ENCODE data around the gene AP2S1.
"Not testable (repeated sequence)": the region's sequence is repeated elsewhere in the genome, so short reads cannot be mapped to it uniquely, and the experiment has no call there.

AP2S1 gene

DNA sequence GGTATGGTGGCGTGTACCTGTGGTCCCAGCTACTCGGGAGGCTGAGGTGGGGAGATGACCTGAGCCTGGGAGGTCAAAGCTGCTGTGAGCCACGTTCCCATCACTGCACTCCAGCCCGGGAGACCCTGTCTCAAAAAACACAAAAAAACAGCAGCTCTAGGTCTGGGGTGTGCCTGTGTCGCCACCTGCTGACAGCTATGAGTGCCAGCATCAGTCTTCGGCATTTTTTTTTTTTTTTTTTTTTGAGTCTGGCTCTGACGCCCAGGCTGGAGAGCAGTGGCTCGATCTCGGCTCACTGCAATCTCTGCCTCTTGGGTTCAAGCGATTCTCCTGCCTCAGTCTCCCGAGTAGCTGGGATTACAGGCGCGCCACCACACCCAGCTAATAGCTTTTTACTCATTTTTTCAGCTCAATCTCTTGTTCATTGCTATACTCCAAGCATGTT lies 10.1 kb downstream of the AP2S1 start:
- peak; percentile 59 for DNase-seq

DNA sequence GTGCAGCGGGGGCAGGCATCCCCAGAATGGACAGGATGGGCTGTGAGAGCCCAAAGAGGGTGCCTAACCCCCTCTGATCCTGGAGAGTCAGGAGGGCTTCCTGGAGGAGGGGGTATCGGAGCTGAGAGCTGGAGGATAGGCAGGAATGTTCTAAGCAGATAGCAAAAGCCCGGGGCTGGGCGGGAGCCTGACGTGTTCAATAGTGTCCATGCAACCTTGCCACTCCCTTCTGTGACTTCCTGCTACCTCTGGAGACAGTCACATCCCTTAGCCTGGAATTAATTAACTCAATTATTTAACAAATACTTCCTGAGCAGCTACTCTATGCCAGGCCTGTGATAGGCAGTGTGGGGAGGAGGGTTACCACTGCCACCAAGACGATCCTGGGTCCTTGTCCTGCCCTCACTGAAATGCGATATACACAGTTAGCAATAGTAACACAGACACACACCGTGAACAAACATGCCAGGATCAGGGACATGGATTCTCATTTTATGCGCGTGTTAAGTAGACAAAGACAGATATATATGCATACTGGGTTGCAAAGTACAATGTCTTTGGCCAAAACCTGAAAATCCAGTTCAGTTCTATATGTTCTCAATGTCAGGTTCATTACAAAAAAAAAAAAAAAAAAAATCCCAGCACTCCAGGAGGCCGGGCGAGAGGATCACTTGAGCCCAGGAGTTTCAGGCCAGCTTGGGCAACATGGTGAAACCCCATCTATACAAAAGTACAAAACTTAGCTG lies 10.7 kb downstream of the AP2S1 start:
- DNase-seq: no peak

DNA sequence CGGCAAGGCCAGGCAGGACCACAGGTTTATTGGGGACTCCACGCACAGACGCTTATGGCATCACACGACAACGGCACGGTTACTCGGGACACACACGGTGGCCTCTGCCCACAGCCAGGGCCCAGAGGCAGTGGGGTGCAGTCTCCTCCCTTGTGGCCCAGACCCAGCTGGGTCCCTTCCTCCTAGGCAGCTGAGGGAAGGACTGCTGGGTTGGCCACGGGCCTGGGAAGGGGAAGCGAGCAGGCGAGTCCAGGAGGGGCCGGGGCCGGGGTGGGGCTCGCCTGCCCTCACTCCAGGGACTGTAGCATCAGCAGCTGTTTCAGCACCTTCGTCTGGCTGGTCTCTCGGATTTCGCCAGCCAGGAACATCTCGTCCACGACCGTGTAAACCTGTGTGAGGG lies 12.5 kb downstream of the AP2S1 start:
- DNase-seq: no peak

DNA sequence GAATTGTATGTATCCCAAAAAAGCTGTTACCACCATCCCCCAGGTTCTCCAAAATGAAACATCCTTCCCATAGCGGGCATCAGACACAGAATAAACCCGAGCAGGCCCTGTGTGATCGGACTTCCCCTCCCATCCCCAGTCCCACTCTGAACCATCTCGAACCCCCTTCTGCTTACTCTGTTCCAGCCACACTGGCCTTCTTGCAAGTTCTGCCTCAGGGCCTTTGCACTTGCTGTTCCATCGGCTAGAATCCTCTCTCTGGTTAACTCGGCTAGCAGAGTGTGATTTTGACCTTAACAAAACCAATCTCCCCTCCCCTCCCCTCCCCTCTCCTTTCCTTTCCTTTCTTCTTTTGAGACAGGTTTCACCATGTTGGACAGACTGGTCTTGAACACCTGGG lies 15.7 kb downstream of the AP2S1 start:
- no peak for DNase-seq

DNA sequence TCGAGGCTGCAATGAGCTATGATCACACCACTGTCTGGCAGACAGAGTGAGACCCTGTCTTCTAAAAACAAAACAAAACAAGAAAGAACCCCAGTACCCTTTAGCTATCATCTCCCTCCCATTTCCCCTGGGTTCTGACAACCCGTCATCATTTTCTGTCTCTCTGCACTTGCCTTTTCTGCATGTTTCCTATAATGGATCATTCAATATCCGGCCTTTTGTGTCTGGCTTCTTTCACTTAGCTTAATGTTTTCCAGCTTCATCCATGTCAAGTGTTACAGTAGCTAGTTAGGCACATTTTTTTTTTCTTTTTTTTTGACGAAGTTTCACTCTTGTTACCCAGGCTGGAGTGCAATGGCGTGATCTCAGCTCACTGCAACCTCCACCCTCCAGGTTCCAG lies 16.5 kb downstream of the AP2S1 start:
- no peak for DNase-seq

DNA sequence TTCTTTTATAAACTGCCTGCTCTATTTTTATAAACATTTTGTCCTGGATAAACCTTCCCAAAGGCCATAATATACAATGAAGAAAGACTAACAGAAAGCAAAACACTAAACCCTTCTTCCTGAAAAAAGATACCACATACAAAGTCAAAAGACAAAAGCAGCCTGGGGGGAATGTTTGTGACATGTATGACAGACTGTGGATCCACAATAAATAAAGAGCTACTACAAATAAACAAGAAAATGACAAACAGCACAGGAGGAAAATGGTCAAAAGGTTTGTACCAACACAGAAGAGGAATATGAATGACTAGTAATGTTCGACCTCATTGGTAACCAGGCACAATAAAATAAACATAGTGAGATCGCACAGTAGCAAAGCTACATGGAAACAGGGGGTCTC lies 19.8 kb downstream of the AP2S1 start:
- DNase-seq: no peak

DNA sequence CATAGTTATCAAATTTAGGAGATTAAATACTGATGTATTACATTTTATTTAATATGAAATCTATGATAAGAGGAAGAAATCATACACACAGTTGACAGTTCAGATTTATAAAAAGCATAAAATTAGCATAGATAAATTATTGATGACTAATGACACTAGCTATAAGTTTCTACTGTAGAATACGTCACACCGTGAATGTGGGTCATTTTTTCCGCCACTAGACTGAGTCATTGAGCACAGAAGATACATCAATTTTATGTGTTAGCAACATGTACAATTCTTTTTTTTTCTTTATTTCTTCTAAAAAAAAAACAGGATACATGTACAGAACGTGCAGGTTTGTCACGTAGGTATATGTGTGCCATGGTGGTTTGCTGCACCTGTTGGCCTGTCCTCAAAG lies 22.2 kb downstream of the AP2S1 start:
- no peak for DNase-seq

DNA sequence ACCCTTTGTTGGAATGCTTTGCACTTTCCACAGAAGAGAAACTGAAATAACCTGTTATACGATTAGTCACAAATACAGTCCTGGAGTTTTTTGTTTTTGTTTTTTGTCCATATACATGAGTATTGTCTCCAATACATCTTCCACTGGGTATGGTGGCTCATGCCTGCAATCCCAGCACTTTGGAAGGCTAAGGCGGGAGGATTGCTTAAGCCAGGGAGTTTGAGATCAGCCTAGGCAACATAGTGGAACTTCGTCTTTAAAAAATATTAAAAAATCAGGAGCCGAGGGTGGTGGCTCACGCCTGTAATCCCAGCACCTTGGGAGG lies 25.0 kb downstream of the AP2S1 start:
- no peak for DNase-seq

DNA sequence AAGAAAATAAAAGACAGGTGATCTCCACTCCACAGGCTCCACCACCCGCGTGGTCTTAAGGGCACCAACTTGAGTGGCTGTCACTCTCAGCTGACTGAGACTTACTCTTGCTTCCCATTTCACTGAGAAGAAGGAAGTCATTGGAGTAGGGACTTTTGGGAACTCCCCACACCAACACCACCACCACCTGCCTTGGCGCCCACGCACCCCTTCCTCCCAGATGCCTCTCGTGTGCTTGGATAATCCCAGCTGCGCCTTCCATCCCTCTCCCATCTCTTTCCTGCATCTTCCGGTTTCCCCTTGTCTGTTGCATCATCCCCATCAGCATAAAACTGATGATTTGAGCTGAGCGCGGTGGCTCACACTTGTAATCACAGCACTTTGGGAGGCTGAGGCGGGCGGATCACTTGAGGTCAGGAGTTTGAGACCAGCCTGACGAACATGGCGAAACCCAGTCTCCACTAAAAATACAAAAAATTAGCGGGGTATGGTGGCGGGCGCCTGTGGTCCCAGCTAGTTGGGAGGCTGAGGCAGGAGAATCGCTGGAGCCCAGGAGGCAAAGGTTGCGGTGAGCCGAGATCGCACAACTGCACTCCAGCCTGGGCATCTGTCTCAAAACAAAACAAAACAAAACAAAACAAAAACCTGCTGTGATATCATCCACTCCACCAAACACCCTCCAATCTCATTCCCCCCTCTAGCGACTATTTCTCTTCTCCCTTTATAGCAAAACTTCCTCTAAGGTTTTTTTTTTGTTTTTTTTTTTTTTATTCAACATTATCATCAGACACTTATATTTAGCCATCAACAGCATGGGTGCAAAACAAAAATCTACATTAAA lies 25.5 kb downstream of the AP2S1 start:
- DNase-seq: no peak

DNA sequence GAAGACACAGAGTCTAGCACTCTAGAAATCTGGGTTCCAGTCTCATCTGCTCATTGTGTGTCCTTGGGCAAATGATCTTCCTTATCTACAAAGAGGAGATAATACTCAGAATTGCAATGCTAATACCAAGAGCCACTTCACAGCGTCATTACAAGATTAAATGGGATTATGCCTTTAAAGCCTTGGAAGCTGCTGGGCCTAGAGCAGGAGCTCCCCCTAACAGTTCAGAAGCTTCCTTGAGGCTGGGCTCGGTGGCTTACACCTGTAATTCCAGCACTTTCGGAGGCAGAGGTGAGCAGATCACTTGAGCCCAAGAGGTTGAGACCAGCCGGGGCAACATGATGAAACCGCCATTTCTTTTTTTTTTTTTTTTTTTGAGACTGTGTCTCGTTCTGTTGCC lies 27.6 kb downstream of the AP2S1 start:
- DNase-seq: no peak

DNA sequence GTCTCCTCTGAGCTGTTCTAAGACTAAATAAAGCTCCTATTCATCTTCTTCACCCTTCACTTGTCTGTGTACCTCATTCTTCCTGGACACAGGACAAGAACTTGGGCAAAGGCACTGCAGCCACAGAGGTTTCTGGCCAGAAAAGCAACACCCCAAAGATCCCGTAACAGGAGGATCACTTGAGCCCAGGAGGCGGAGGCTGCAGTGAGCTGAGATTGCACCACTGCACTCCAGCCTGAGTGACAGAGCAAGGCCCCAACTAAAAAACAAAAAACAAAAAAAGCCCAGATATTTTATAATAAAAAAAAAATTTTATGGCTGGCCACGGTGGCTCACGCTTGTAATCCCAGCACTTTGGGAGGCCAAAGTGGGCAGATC lies 28.2 kb downstream of the AP2S1 start:
- DNase-seq: not testable (repeated sequence)

DNA sequence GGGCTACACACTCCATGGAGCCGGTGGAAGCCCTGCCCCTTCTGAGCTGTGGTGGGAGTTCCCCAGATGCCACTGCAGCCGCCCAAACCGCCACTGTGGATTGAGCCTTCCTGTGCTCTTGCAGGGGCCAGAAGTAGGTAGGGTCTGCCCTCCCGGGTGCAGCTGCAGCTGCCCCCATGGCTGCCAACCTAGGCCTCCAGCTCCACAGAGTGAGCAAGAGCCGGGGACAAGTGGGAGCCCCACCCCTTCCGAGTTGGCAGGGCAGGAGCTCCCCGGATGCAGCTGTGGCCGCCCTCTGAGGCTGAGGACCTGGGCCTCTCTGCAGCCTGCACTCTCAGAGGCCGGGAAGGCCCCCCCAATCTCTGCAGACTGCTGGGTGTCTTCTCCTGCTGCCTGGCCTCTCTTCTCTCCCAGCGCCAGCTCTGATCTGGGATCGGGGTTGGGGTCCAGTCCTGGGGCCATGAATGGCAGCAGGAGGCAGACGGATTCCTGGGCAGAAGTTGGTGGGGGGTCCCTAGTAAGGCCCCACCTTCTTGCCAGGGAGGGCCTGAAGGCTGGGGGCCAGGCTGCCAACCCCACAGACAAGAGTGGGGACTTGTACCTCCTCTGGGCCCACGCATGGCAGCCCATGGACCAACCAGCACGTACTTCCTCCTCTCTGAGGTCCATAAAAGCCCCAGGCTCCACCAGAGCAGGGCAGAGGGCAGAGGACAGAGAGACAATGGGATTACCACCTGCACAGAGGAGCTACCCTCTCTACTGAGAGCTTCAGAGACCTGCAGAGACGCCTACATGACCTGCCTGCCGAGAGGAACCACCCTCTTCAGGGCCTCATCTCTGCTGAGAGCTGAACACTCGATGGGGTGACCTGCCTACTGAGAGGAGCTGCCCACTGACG lies 28.9 kb downstream of the AP2S1 start:
- DNase-seq: peak; percentile 2

DNA sequence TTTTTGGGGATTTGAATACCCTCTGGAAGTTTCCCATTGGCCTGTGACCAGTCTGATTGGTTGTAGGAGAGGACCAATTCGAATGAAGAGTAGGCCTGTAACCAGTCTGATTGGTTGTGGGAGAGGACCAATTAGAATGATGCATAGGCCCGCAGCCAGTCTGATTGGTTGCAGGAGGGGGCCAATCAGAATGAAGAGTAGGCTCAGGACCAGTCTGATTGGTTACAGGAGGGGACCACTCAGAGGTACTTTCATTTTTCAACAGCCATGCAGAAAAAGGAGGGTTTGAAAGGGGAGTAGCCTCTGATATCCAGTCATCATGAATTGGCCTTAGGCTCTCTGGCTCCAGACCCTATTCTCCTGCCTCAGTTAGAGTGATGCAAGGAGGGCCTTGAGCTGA lies 31.8 kb downstream of the AP2S1 start:
- DNase-seq: peak; percentile 8

DNA sequence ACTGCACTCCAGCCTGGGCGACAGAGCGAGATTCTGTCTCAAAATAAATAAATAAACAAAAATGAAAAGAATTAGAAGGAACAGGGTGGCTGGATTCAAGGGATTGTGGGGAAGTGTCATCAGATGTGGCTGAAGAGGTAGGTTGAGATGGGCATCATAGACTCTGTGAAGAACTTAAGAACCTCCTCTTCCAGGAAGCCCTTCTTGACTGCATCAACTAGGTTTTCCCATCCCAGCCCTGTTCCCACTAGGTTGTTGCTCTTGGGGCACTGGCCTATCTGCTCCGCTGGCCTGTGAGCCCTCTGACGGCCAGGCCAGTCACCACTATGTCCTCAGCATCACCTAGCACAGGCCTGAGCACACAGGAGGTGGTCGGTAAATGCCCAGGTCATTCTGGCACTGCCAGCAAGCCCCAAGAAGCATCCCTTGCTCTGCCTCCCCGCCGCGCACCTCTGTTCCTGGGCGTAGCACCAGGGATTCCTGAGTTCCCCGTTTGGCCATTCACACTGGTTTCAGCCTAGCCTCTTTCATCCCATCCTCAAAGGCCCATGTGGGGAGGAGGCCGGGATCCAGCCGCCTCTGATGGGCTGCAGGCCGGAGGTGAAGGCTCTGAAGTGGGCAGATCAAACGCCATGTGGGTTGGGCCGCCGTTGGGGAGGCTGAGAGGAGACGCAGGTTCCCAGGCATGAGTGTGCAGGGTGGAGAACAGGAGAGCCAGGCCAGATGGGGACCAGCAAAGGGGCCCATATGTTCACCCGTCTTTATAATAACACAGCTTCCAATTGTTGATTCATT lies 34.6 kb downstream of the AP2S1 start:
- DNase-seq: no peak

DNA sequence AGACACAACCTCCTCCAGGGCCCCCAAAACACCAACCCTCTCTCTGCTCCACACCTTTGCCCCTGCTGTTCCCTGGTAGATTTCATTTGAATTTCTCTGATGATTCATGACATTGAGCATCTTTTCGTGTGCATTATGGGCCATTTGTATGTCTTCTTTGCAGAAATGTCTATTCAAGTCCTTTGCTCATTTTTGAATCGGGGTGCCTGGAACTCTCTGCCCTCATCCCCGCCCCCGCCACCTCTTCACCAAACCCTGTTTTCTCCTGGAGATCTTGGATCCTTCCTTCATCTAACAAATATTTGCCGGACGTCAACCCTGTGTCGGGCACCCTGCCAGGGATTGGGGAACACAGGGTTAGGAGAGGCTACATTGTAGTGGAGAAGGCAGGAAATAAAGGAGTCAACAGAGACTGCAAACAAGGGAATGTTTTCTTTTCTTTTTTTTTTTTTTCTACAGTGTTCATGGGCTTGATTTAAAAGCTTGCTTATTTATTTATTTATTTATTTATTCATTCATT lies 36.7 kb downstream of the AP2S1 start:
- no peak for DNase-seq

DNA sequence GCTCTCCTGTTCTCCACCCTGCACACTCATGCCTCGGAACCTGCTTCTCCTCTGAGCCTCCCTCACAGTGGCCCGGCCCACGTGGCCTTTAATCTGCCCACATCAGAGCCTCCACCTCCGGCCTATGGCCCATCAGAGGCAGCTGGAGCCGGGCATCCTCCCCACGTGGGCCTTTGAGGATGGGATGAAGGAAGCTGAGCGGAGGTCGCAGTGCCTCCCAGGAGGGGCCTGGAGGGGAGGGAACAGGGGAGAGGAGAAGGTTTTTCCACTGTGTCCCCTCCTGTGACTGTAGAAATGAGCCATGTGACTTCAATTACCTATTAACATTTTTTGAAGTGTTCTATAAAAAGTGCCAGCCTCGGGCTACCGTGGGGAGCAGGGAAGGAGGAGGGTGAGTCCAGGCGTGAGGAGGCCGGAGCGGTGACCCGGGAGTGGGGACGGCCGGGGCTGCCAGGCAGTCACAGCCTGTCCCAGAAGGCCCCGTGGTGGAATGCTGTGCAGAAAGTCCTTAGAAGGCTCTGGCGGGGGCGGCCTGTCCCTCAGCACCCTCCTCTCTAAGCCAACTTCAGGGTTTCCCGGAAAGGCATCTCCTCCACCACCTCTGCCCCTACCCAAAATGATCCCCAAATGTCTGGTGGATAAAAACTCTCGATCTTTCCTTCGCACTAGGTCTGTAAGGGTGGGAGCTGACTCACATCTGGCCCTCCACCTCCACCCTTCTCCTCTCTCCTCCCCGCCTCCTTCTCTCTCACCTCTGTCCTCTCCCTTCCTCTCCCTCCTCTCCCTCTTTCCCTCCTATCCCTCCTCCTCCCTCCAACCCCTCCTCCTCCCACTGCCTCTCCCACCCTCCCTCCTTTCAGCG lies 37.4 kb downstream of the AP2S1 start:
- no peak for DNase-seq

DNA sequence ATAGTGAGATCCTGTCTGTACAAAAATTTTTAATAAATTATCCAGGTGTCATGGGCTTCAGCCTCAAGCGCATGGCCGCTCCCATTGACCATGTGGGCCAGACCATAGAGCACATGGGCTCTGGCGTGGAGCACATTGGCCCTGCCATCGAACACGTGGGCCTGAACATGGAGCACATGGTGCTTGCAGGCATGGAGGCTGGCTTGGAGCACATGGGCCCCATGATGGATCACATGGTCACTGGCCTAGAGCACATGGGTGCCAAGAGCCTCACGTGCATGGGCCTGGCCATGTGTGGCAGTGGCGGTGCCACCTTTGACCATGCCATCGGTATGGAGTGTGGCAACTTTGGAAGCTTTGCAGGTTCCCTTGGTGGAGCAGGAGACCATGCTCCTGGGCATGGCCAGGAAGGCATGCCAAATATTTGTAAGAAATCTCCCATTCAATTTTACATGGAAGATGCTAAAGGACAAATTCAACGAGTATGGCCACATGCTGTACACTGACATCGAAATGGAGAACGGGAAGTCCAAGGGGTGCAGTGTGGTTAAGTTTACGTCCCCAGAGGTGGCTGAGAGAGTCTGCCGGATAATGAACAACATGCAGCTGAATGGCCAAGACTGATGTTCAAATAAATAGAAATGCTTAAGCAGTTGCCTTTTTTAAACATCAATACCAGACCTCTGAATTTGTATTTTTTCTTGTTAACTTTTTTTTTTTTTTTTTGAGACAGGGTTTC lies 40.9 kb downstream of the AP2S1 start:
- no peak for DNase-seq

DNA sequence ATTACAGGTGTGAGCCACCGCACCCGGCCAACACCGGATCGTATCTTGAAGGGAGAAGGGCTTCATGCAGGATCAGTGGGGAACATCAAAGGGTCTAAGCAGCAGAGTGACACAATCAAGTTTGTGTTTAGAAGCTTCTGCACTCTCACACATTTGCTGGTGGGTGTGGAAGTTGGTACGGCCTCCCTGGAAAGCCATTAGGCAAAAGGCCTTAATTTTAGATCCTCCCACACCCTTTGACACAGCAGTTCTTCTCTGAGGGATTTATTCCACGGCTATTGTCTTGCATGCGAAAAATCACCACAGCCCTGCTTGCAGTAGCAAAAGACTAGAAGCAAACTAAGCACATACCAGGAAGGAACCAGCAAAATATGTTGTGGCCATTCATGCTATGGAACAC lies 44.0 kb downstream of the AP2S1 start:
- DNase-seq: no peak

DNA sequence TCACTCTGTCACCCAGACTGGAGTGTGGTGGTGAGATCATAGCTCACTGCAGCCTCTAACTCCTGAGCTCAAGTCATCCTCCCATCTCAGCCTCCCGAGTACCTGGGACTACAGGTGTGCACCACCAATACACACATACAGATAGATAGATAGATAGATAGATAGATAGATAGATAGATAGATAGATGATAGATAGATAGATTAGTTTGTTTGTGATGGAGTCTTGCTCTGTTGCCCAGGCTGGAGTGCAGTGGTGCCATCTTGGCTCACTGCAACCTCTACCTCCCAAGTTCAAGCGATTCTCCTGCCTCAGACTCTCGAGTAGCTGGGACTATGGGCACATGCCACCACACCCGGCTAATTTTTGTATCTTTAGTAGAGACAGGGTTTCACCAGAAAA lies 46.2 kb downstream of the AP2S1 start:
- not testable (repeated sequence) for DNase-seq

DNA sequence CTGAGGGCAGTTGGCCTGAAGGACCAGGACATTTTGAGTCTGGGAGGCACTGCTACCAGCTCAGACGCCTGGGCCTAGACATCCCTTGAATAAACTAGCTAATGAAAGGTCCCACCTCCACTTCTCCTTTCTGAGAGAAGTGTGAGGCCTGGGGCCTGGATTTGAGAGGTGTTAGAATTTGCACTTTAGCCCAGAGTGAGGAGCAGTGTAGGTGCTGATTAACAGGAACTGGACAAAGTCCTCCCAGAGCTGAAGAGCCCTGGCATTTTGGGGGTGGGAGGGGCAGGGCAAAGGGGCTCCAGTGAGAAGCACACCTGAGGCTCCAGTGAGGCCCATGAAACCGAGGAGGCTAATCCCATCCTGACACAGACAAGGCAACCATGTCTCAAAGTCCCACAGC lies 47.1 kb downstream of the AP2S1 start:
- DNase-seq: no peak

DNA sequence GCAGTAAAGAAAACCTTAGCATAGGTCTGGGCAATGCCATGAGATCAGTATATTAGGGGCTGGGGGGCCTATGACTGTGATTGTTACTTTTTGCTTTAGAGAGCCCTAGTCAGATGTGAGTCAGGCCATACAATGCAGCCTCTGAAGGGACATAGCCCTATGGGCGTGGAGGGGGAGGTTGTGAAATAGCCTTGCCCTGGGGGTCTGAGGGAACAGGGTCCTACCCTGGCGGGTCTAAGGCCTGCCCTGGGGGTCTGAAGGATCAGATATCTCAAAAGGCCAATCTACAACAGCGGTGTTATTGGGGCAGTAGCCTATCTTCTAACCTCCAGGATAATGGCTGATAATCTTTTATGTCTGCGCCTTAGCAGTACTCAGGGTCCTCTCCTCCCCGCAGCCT lies 48.5 kb downstream of the AP2S1 start:
- no peak for DNase-seq

All from NCI-H1436 (cell line).